VCaP (cell line): ENCODE results near the gene NDUFA8.

Experiments used
- H3K27ac ChIP-seq: fragments of 450-650 bp; 2 replicates; pipeline ENCODE4 v1.5.1; 2017
- TF ChIP-seq, protein P1 (sequence below): fragments of 450-650 bp; conservative IDR thresholded peaks from 2 replicates; pipeline ENCODE4 v1.5.1; 2017; ENCODE audit warnings: mild to moderate bottlenecking, moderate library complexity

The NDUFA8 gene

DNA sequence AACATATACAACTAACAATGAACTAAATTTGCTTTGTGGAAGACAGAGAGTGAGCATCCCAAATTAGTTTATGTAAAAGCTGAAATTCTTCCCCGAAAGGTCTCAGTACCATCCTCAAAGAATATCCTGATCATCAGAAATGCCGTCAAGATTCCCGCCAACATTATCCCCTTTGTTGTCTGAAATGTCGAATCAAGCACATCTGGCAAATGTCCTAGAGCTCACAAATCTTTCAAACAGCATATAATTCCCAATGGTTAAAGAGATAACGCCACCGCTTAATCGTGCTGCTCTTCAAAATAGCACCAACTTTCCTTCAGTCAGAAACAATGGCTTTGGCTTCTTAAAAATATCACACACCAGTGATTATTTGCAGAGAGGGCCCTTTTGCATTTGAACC is 23.9 kb upstream of the NDUFA8 start:
- TF ChIP-seq, protein P1, sequence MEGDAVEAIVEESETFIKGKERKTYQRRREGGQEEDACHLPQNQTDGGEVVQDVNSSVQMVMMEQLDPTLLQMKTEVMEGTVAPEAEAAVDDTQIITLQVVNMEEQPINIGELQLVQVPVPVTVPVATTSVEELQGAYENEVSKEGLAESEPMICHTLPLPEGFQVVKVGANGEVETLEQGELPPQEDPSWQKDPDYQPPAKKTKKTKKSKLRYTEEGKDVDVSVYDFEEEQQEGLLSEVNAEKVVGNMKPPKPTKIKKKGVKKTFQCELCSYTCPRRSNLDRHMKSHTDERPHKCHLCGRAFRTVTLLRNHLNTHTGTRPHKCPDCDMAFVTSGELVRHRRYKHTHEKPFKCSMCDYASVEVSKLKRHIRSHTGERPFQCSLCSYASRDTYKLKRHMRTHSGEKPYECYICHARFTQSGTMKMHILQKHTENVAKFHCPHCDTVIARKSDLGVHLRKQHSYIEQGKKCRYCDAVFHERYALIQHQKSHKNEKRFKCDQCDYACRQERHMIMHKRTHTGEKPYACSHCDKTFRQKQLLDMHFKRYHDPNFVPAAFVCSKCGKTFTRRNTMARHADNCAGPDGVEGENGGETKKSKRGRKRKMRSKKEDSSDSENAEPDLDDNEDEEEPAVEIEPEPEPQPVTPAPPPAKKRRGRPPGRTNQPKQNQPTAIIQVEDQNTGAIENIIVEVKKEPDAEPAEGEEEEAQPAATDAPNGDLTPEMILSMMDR = no peak
- no peak overlapping the region for H3K27ac ChIP-seq

DNA sequence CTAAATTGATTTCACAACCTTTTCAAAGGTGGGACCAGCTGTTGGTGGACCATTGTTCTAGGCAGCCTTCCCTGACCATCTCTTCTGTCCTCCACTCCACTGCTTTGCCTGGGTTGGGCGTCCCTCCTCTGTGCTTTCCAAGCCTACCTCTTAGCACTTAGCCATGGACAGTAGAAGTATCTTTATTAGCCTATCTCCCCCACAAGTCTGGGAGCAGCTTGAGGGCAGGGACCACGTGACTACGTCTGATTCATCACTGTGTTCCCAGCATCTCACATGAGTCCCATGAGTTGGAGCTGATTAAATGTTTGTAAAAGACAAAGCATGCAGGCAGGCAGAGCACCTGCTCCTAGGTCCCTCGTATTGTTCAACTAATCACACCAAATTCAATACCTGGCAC is 21.1 kb upstream of the NDUFA8 start:
- TF ChIP-seq, protein P1 = no peak
- no peak overlapping the region for H3K27ac ChIP-seq

DNA sequence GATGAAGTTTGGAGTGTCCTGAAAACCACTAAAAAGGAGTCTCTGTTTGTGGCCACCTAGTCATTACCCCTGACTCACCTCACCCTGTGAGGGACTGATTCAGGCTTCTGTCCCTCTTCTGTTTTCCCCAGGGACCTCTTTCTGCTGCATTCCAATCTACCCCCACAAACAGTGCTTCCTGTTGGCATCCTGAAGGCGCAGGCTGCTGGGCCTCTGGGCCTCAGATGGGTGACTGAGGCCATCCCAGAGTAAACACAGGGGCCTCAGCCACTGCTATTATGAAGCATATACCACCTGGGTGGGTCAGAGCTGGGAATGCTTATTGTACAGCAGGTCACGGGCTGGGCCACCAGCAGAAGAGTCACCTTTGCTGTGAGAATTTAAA is 20.1 kb upstream of the NDUFA8 start:
- TF ChIP-seq, protein P1 = no peak
- no peak overlapping the region for H3K27ac ChIP-seq

DNA sequence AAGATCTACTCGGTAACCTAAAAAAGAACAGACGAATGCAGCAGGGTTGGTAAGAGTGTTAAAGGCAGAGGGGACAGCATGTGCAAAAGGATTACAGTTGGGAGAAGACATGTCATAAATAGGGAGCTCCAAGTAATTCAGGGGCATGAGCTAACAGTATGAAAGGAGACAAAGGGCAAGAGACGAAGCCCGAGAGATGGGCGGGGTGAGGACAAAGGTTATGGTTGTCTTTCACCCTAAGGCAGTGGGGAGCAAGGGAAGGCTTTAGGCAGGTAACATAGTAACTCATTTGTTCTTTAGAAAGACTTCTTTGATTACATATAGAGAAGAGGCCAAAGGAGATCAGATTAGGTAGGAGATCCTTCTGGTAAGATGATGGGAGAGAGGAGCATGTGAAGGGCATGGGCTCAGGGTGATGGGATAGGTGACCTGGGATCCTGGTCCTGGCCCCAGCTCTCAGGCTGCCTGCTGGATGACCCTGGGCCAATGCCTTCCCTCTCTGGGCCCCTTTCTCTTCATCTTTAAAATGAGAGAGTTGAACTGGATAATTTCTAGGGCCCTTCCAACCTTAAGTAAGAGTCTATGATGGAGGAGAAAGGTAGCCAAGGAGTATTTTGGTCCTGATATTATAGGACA is 19.6 kb upstream of the NDUFA8 start:
- no peak overlapping the region for H3K27ac ChIP-seq
- TF ChIP-seq, protein P1 = no peak

DNA sequence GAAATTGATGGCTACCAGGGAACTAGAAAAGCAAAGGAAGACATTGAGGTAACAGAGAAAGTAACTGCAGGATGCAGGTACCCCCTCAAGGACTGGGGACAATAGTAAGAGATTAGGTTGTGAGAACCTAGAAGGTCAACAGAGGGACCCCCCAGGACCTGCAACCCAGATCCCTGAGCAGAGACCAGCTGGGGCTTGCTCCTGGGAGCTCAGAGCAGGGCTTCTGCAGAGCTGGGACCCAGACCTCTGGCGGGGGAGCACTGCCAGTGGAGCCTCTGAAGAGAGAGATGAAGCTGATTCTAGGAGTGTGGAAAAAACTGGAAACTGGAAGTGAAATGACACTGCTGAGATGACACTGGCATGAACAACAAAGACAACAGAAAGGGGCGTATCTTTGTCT is 17.3 kb upstream of the NDUFA8 start:
- no peak overlapping the region for H3K27ac ChIP-seq
- TF ChIP-seq, protein P1 = no peak

DNA sequence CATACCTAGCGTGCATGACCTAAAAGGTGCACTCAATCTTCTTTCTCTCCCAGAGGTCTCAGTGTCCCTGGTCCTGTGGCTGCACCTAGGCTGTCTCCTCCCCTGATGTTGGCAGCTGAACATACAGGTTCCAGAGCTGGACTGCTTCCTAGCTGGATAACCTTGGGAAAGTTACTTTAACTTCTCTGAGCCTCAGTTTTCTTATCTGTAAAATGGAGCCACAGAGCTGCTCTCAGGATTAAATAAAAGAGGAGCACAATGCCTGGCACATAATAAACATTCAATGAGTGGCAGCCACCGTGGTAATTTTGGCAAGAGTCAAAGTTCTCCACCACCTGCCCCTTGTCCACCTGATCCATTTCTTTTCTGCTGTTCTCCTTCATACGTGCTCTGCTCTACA is 14.1 kb upstream of the NDUFA8 start:
- no peak overlapping the region for H3K27ac ChIP-seq
- TF ChIP-seq, protein P1 = no peak

DNA sequence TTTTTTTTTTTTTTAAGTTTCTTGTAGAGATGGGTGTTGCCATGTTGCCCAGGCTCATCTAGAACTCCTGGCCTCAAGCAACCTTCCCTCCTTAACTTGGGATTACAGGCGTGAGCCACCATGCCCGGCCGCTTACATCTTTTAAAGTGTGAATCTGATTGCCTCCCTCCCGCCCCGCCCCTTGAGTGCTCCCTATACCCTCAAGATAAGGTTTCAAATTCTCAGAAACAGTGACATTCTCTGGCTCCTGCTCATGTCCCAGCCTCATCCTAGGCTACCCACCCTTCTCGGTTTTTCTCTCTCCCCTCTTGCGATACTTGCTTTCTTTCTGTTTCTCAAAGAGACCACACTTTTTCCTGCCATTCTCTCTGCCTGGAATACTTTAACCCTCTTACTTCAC is 12.6 kb upstream of the NDUFA8 start:
- H3K27ac ChIP-seq = no peak overlapping the region
- TF ChIP-seq, protein P1 = no peak
